ENCODE results near the gene NFE2L3. TPM values are rescaled to one million over a fixed set of nuclear protein-coding genes. Genes with fewer than 3 reads are reported as not detected.

Gene NFE2L3
- total and polyA plus RNA-seq, 2 donors (not counting 3 experiments of a cell fraction or from before 2014, with no cell fraction given), result 29.6 to 40.2 TPM

- H3K79me2 ChIP-seq (ENCODE audit: control insufficient read depth, insufficient read depth, low read length), result no peaks in the 10 kb centered on the region
- TF ChIP-seq JUN (IDR thresholded peaks at IDR 0.05; ENCODE audit: borderline replicate concordance, insufficient read depth, insufficient read length, low read depth) (no peak), EZH2 (IDR thresholded peaks at IDR 0.05; ENCODE audit: borderline replicate concordance, low read depth, low read length, severe bottlenecking) (no peak), FOS (IDR thresholded peaks at IDR 0.05; ENCODE audit: borderline replicate concordance, insufficient read depth, low read length) (no peak), GATA2 (IDR thresholded peaks at IDR 0.05; ENCODE audit: insufficient read depth, insufficient read length, low read depth, low read length) (no peak), MYC (IDR thresholded peaks at IDR 0.05; ENCODE audit: low read depth, low read length) (no peak), POLR2A (IDR thresholded peaks at IDR 0.05; ENCODE audit: low read depth, low read length) (no peak), POLR2AphosphoS5 (IDR thresholded peaks at IDR 0.05; ENCODE audit: insufficient read depth, low read depth, low read length) (no peak), CTCF (IDR thresholded peaks at IDR 0.05; ENCODE audit: extremely low read depth in 1 of 2, insufficient read depth in 1 of 2, low read depth in 1 of 2, low read length in 2 of 2) (no peak)
- TF ChIP-seq, protein P1, sequence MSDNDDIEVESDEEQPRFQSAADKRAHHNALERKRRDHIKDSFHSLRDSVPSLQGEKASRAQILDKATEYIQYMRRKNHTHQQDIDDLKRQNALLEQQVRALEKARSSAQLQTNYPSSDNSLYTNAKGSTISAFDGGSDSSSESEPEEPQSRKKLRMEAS (IDR thresholded peaks at IDR 0.05; ENCODE audit: insufficient read depth, insufficient read length), result no peak
- H2AFZ ChIP-seq (ENCODE audit: low read depth, low read length), result no peak overlapping the region
- dilution Hi-C loops (cut with MboI; ENCODE audit: extremely low pct_ligation_motif_present, low sequenced_read_pairs), result no loop called here
- peaks cover 0 to 2% of the 10 kb centered on the region in 2 experiments for H3K27me3 ChIP-seq (ENCODE audit: control insufficient read depth in 2 of 2, insufficient read depth in 2 of 2, low read length in 2 of 2)
- peaks cover 13% of the 10 kb centered on the region for H3K4me1 ChIP-seq (ENCODE audit: control insufficient read depth, extremely low read depth, insufficient read depth, low read length)
- intact Hi-C loops (cut with micrococcal nuclease), result no loop called here
- no peaks in the 10 kb centered on the region for H3K36me3 ChIP-seq (ENCODE audit: control insufficient read depth in 2 of 2, extremely low read depth in 1 of 2, insufficient read depth in 2 of 2, low read length in 2 of 2)
- no peaks in the 10 kb centered on the region for H4K20me1 ChIP-seq (replicated peaks; ENCODE audit: control insufficient read depth, extremely low read depth, insufficient read depth, low read length)
- no peak overlapping the region for H3K4me2 ChIP-seq (ENCODE audit: insufficient read depth, low read length)
- H3K9me3 ChIP-seq (replicated peaks; ENCODE audit: control insufficient read depth, insufficient read depth, low read length), result no peaks in the 10 kb centered on the region
- H3K4me3 ChIP-seq (replicated peaks in 1 of 3; ENCODE audit: insufficient read depth in 1 of 3, low read depth in 1 of 3, low read length in 3 of 3), result no peak overlapping the region
- CTCF ChIA-PET, result no interaction called here
- DNase-seq (ENCODE audit: low read depth, low spot score) (no peak), FAIRE-seq (no peak)
- POLR2A ChIA-PET, result no interaction called here
- BruUV-seq (replicated peaks), result no TSS peak
- H3K27ac ChIP-seq (ENCODE audit: insufficient read depth, low read depth, low read length), result no peak overlapping the region
- no peaks in the 10 kb centered on the region for H3K9me1 ChIP-seq (replicated peaks; ENCODE audit: control insufficient read depth, extremely low read depth, insufficient read depth, low read length)
- H3K9ac ChIP-seq (replicated peaks; ENCODE audit: extremely low read depth, insufficient read depth, low read length), result no peak overlapping the region
Measured at GRCh38 chr7:26103596-26103995, 48.4 kb upstream of the NFE2L3 start.

All from endothelial cell of umbilical vein (primary cell).